Measurements from ENCODE around the gene NTRK1. TPM values are rescaled to one million over a fixed set of nuclear protein-coding genes. Genes with fewer than 3 reads are reported as not detected.

NTRK1 gene
- total RNA-seq, 1 experiment from 2014 or later: not detected

GRCh38 chr1:156908541-156908940 is 47.9 kb downstream of the NTRK1 start:
- TSS peak; percentile 13 for BruUV-seq (replicated peaks)
- Histone ChIP-seq H3K4me1 (replicated peaks; ENCODE audit: insufficient read depth) (0 out of 2 replicates have a peak, but pooled peaks cover 10% of the 10 kb centered on the region), H3K79me2 (ENCODE audit: low read depth) (no peaks in the 10 kb centered on the region), H3F3A (ENCODE audit: insufficient read depth, low read depth) (no peaks in the 10 kb centered on the region), H3K9me3 (ENCODE audit: insufficient read depth, low read depth) (no peaks in the 10 kb centered on the region), H3K27me3 (ENCODE audit: insufficient read depth, low read depth) (no peaks in the 10 kb centered on the region), H3K4me3 (peak overlapping the region; percentile 70), H3K27ac (no peak overlapping the region), H3K36me3 (ENCODE audit: low read depth) (no peaks in the 10 kb centered on the region), H3K9me2 (ENCODE audit: insufficient read depth) (no peaks in the 10 kb centered on the region), H4K20me1 (ENCODE audit: insufficient read depth) (no peaks in the 10 kb centered on the region), H2AFZ (no peak overlapping the region), H3K4me2 (peak overlapping the region; percentile 79)
- ChIA-PET POLR2A (ENCODE audit: unreplicated experiment) (interaction anchor here (0.5 to 0.6 kb wide), 2 partner anchors 12 to 94 kb away, joined by 4 to 10 read pairs; no protein-coding TSS in a partner anchor), CTCF (interaction anchor here (0.6 kb wide), 1 partner anchor 281 kb away, joined by 3 read pairs; no protein-coding TSS in a partner anchor)
- TF ChIP-seq EZH2 (IDR thresholded peaks at IDR 0.05; ENCODE audit: low read depth) (no peak), CTCF (conservative IDR thresholded peaks at IDR 0.05) (no peak)
- DNase-seq: no peak
- intact Hi-C loops (cut with micrococcal nuclease; ENCODE audit: unreplicated experiment): no loop called here

DNA sequence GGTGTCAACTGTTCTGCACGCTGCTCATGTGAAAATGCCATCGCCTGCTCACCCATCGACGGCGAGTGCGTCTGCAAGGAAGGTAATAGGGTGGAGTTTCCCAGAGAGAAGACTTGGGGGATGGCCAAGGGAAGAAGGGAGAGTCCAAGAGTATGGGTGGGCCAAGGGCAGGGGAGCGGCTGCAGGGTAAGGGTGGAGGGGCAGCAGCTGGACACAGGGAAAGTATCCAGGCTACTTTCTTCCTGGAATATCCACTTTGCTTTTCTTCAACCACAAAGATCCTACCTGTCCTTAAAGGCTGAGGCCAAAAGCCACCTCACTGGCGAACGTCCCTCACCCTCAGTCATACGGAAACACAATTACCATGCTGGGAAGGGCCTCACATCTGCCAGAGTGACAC is 48.3 kb downstream of the NTRK1 start:
- CTCF ChIA-PET: interaction anchor here (0.6 kb wide), 1 partner anchor 281 kb away, joined by 3 read pairs; no protein-coding TSS in a partner anchor
- no peak overlapping the region for H3K4me3 ChIP-seq
- intact Hi-C loops (cut with micrococcal nuclease; ENCODE audit: unreplicated experiment): no loop called here
- POLR2A ChIA-PET (ENCODE audit: unreplicated experiment): interaction anchor here (0.6 kb wide), 1 partner anchor 12 kb away, joined by 4 read pairs; no protein-coding TSS in a partner anchor
- no peaks in the 10 kb centered on the region for H3K79me2 ChIP-seq (ENCODE audit: low read depth)
- no peak overlapping the region for H3K4me2 ChIP-seq
- H3K27me3 ChIP-seq (ENCODE audit: insufficient read depth, low read depth): no peaks in the 10 kb centered on the region
- H4K20me1 ChIP-seq (ENCODE audit: insufficient read depth): no peaks in the 10 kb centered on the region
- no peaks in the 10 kb centered on the region for H3K36me3 ChIP-seq (ENCODE audit: low read depth)
- no peaks in the 10 kb centered on the region for H3K9me2 ChIP-seq (ENCODE audit: insufficient read depth)
- no peak overlapping the region for H3K27ac ChIP-seq
- TF ChIP-seq CTCF (conservative IDR thresholded peaks at IDR 0.05) (no peak), EZH2 (IDR thresholded peaks at IDR 0.05; ENCODE audit: low read depth) (no peak)
- no TSS peak for BruUV-seq (replicated peaks)
- no peak for DNase-seq
- no peaks in the 10 kb centered on the region for H3K9me3 ChIP-seq (ENCODE audit: insufficient read depth, low read depth)
- H3K4me1 ChIP-seq (replicated peaks; ENCODE audit: insufficient read depth): 0 out of 2 replicates have a peak, but pooled peaks cover 10% of the 10 kb centered on the region
- no peaks in the 10 kb centered on the region for H3F3A ChIP-seq (ENCODE audit: insufficient read depth, low read depth)
- no peak overlapping the region for H2AFZ ChIP-seq

GRCh38 chr1:156909671-156910070 is 49.0 kb downstream of the NTRK1 start:
- H3K79me2 ChIP-seq (ENCODE audit: low read depth): no peaks in the 10 kb centered on the region
- TF ChIP-seq EZH2 (IDR thresholded peaks at IDR 0.05; ENCODE audit: low read depth) (no peak), CTCF (conservative IDR thresholded peaks at IDR 0.05) (no peak)
- BruUV-seq (replicated peaks): no TSS peak
- H3K4me1 ChIP-seq (replicated peaks; ENCODE audit: insufficient read depth): 0 out of 2 replicates have a peak, but pooled peaks cover 10% of the 10 kb centered on the region
- H2AFZ ChIP-seq: no peak overlapping the region
- H3K4me3 ChIP-seq: no peak overlapping the region
- H3K27ac ChIP-seq: no peak overlapping the region
- intact Hi-C loops (cut with micrococcal nuclease; ENCODE audit: unreplicated experiment): no loop called here
- CTCF ChIA-PET: no interaction called here
- H3K9me2 ChIP-seq (ENCODE audit: insufficient read depth): no peaks in the 10 kb centered on the region
- H3K27me3 ChIP-seq (ENCODE audit: insufficient read depth, low read depth): no peaks in the 10 kb centered on the region
- no peak overlapping the region for H3K4me2 ChIP-seq
- DNase-seq: no peak
- H4K20me1 ChIP-seq (ENCODE audit: insufficient read depth): no peaks in the 10 kb centered on the region
- H3K9me3 ChIP-seq (ENCODE audit: insufficient read depth, low read depth): no peaks in the 10 kb centered on the region
- POLR2A ChIA-PET (ENCODE audit: unreplicated experiment): no interaction called here
- H3K36me3 ChIP-seq (ENCODE audit: low read depth): no peaks in the 10 kb centered on the region
- H3F3A ChIP-seq (ENCODE audit: insufficient read depth, low read depth): no peaks in the 10 kb centered on the region

Measured in PC-9 (cell line).